LNCaP clone FGC (cell line): ENCODE data around the gene CRKL.

Source experiments
- DNase-seq: peaks from one replicate; pipeline ENCODE4 v3.0.0-alpha.2; 2011; ENCODE audit warnings: low read depth
- H3K4me3 ChIP-seq: 2 replicates; pipeline ENCODE4 v1.5.1; 2011; ENCODE audit warnings: mild to moderate bottlenecking, low read depth, low read length, control low read depth
- CTCF ChIP-seq: IDR thresholded peaks from 2 replicates; pipeline ENCODE4 v1.5.1; 2012; ENCODE audit warnings: mild to moderate bottlenecking; ENCODE audit not compliant: control insufficient read depth, insufficient read depth; ENCODE audit errors: extremely low read depth

CRKL gene

DNA sequence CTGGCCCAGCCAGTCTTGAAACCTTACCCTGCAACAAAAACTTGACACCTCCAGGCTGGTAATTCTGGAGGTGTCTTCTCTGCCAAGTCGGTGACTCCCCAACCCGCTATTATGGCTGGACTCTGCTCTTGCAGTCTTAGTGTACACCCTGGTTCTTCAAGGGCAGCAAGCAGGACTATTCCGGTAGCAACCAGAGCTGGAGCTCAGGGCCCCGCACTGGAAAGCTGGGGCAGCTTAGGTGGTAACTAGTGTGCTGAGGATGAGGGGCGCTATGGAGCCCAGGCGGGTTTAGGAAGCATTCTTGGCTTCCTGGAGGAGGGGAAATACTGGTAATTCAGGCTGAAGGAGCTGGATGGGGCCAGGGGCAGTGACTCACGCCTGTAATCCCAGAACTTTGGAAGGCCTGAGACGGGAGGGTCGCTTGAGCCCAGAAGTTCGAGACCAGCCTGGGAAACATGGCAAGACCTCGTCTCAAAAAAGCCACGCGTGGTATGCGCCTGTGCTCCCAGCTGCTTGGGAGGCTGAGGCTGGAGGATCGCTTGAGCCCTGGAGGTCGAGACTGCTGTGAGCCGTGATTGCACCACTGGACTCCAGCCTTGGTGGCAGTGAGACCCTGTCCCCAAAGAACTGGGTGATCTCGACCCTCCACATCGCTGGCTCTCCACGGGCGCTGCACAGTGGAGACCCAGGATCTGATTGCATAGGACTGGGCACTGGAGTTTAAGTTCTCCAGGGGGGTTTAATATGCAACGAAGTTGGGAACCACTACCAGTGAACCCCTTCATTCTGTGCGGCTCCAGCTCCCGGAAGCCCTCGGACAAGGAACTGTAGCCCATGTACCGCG lies 39.3 kb downstream of the CRKL start:
- DNase-seq: no peak
- no peak overlapping the region for H3K4me3 ChIP-seq
- TF ChIP-seq CTCF: no peak

GRCh38 chr22:20957102-20957682 lies 40.0 kb downstream of the CRKL start:
- no peak for DNase-seq
- no peak for TF ChIP-seq CTCF
- no peak overlapping the region for H3K4me3 ChIP-seq

DNA sequence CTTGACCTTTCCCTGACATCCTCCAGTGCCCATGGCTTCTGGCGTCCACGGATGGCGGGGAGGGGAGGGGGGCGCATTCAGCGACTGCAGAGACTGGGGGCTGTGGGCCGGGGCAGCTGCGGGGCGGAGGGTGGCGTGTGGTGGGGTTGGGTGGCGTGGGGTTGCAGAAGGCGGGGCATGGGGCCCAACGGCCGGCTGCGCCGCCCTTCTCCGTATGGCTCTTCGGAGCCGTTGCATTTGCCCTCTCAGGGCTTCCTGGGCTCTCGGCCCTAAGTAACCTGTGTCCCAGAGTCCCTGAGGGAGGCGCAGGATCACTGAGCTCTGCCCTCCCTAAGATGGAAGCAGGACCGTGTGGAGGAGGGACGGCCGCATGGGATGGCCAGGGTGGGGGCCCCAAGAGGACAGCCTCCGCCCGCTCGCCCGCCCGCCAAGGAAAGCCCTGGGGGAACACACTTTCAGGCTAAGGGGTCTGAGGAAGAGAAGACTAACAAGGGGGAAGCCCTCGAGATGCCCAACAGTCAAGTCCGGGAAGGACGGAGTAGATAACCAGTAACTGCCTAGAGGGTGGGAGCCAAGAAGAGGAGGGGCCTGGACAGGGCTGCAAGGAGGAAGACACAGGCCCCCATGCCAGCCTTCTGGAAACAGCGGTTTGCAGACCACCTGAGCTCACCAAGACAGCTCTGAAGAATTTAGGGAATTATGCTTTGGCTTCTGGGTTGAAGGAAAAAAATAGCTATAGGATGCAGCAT lies 40.6 kb downstream of the CRKL start:
- no peak for DNase-seq
- no peak overlapping the region for H3K4me3 ChIP-seq
- TF ChIP-seq CTCF: no peak

DNA sequence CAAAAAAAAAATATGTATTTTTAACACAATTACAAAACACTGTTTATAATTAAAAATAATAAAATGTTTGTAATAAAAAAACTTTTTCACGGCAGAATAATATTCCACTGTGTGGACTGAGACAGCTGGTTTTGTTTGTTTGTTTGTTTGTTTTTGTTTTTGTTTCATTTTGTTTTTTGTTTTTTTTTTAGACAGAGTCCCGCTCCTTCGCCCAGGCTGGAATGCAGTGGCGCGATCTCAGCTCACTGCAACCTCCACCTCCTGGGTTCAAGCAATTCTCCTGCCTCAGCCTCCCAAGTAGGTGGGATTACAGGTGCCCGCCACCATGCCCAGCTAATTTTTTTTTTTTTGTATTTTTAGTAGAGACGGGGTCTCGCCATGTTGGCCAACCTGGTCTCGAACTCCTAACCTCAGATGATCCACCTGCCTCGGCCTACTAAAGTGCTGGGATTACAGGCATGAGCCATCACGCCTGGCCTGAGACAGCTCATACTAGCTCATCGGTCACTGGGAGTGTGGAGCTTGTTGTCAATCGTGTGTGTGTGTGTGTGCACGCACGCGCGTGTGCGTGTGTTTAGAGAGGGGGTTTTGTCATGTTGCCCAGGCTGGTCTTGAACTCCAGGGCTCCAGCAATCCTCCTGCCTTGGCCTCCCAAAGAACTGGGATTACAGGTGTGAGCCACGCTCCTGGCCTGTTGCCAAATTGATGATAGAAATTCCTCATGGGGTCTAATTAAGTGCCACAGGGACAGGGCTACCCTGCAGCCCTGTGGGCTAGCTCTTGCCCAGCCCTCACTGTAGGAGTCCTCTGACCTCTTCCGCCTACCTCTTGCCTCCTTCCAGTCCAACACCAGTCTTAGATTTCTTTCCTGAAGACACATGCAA lies 42.6 kb downstream of the CRKL start:
- no peak overlapping the region for H3K4me3 ChIP-seq
- no peak for TF ChIP-seq CTCF
- DNase-seq: no peak

- DNase-seq: no peak
- H3K4me3 ChIP-seq: no peak overlapping the region
- TF ChIP-seq CTCF: no peak
These were observed 43.4 kb downstream of the CRKL start for GRCh38 chr22:20960609-20961008.

DNA sequence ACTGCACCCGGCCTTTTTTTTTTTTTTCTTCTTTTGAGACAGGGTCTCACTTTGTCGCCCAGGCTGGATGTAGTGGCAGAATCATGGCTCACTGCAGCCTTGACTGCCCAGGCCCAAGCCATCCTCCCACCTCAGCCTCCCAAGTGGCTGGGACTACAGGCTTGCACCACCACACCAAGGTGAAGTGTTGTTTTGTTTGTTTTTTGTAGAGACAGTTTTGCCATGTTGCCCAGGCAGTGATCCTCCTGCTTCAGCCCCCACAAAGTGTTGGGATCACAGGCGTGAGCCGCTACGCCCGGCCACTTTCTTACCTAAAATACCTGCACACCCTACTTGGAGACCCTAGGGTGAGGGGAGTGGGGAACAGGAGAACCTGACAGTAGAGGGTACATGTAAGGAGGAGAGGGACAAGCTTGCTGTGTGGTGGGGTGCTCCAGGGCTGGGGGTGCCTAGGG lies 45.3 kb downstream of the CRKL start:
- no peak overlapping the region for H3K4me3 ChIP-seq
- no peak for TF ChIP-seq CTCF
- no peak for DNase-seq
